ENCODE measurements around the gene PCNX3.

Gene PCNX3

GRCh38 chr11:65615229-65615949 is at the start of gene PCNX3:
PCNX3 (plus strand) TSS chr11:65615776; CDS start chr11:65616312, 536 bp downstream.
- DNase-seq (ENCODE audit: low spot score) = peak; percentile 100

GRCh38 chr11:65569164-65569972 is 46.2 kb upstream of the PCNX3 start:
- no peak for DNase-seq (ENCODE audit: low spot score)

GRCh38 chr11:65569973-65570918 is 45.3 kb upstream of the PCNX3 start, which contains the start of gene ZNRD2:
ZNRD2 (plus strand) TSS chr11:65570477; CDS start chr11:65570492, 15 bp downstream.
- DNase-seq (ENCODE audit: low spot score) = peak; percentile 96

GRCh38 chr11:65571420-65571819 is 44.2 kb upstream of the PCNX3 start:
- no peak for DNase-seq (ENCODE audit: low spot score)

GRCh38 chr11:65571940-65572339 is 43.6 kb upstream of the PCNX3 start:
- DNase-seq (ENCODE audit: low spot score) = no peak

- DNase-seq (ENCODE audit: low spot score) = peak; percentile 86
These were observed 43.1 kb upstream of the PCNX3 start, which contains the start of gene FAM89B for GRCh38 chr11:65572356-65573051. FAM89B (plus strand) TSS chr11:65572538; CDS start chr11:65572670, 132 bp downstream.

GRCh38 chr11:65573391-65574079 is 42.0 kb upstream of the PCNX3 start:
- DNase-seq (ENCODE audit: low spot score) = no peak

GRCh38 chr11:65574109-65574810 is 41.3 kb upstream of the PCNX3 start:
- DNase-seq (ENCODE audit: low spot score) = peak; percentile 96

GRCh38 chr11:65574811-65575567 is 40.6 kb upstream of the PCNX3 start:
- DNase-seq (ENCODE audit: low spot score) = no peak

- peak; percentile 87 for DNase-seq (ENCODE audit: low spot score)
These were observed 39.9 kb upstream of the PCNX3 start, which contains the start of gene EHBP1L1 for GRCh38 chr11:65575568-65576231. EHBP1L1 (plus strand) TSS chr11:65576053; CDS start chr11:65576303, 250 bp downstream.

- no peak for DNase-seq (ENCODE audit: low spot score)
These were observed 39.2 kb upstream of the PCNX3 start for GRCh38 chr11:65576232-65576866.

GRCh38 chr11:65576867-65577755 is 38.5 kb upstream of the PCNX3 start:
- peak; percentile 85 for DNase-seq (ENCODE audit: low spot score)

GRCh38 chr11:65577756-65578109 is 37.8 kb upstream of the PCNX3 start:
- no peak for DNase-seq (ENCODE audit: low spot score)

GRCh38 chr11:65578134-65578533 is 37.4 kb upstream of the PCNX3 start:
- DNase-seq (ENCODE audit: low spot score) = no peak

GRCh38 chr11:65578667-65579066 is 36.9 kb upstream of the PCNX3 start:
- DNase-seq (ENCODE audit: low spot score) = no peak

- DNase-seq (ENCODE audit: low spot score) = no peak
These were observed 36.3 kb upstream of the PCNX3 start for GRCh38 chr11:65579291-65579690.

GRCh38 chr11:65580031-65580692 is 35.4 kb upstream of the PCNX3 start:
- DNase-seq (ENCODE audit: low spot score) = no peak
